Measurements from ENCODE around the gene NELFCD.

NELFCD gene

DNA sequence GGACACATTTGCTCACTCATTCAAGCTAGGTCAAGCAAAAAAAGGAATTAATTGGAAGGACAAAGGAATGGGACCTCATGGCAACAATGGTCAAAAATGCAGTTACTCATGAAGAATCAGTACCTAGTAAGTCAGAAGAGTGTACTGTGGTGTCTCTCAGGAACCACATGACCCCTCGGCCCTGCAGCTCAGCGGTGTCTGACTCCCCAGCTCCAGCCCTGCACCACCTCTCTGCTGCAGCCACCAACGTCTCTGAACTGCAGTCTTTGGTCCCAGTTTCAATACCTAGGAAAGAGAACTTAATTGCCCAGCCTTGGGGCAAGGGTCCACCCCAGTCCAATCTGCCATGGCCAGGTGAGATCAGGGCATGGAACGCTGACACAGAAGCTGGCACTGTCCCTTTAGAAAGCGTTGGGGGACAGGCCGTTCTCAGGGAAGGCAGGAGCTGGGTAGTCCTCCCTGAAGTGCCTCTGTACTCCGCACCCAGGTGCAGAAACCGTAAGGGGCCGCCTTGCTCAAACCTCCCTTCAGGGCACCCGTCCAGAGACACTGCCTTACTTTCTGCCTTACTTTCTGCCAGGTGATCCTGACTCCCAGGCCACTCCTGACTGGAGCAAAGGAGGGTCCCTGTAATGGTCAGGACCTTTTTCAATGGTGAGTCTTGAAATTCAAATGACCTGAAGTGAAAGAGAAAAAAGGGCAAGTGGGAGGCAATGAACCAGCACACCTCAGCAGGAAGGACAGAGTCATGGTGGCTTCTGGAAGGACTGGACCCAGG lies 13.2 kb upstream of the NELFCD start:
- Histone ChIP-seq H3K4me2 (ENCODE audit: low read depth, low read length, poor library complexity, severe bottlenecking) (no peak overlapping the region), H3K79me2 (ENCODE audit: insufficient read depth, low read length) (no peaks in the 10 kb centered on the region), H3F3A (ENCODE audit: insufficient read depth) (no peaks in the 10 kb centered on the region), H2AFZ (ENCODE audit: low read depth, low read length, severe bottlenecking) (no peak overlapping the region), H3K27me3 (ENCODE audit: low read length) (no peaks in the 10 kb centered on the region), H4K20me1 (ENCODE audit: low read depth, low read length) (no peaks in the 10 kb centered on the region), H3K27ac (ENCODE audit: low read depth, low read length) (no peak overlapping the region), H3K9me2 (replicated peaks; ENCODE audit: insufficient read depth, low read length) (no peaks in the 10 kb centered on the region), H3K9me3 (ENCODE audit: insufficient read depth, low read length) (no peaks in the 10 kb centered on the region), H3K9ac (ENCODE audit: low read length) (no peak overlapping the region), H3K4me3 (ENCODE audit: insufficient read depth, low read length, poor library complexity, severe bottlenecking) (no peak overlapping the region), H3K36me3 (ENCODE audit: low read length) (no peaks in the 10 kb centered on the region)
- TF ChIP-seq EZH2phosphoT487 (conservative IDR thresholded peaks at IDR 0.05; ENCODE audit: low read length) (no peak), CTCF (IDR thresholded peaks at IDR 0.05; ENCODE audit: insufficient read depth, low read length, poor library complexity, severe bottlenecking) (no peak)

DNA sequence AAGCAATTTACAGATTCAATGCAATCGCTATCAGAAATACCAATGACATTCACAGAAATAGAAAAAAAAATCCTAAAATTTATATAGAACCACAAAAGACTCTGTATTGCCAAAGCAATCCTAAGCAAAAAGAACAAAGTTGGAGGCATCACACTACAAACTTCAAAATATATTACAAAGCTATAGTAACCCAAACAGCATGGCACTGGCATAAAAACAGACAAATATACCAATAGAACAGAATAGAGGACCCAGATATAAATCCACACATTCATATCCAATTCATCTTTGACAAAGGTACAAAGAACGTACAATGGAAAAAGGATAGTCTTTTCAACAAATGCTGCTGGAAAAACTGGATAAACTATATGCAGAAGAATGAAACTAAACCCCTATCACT lies 11.6 kb upstream of the NELFCD start:
- Histone ChIP-seq H3K9ac (ENCODE audit: low read length) (no peak overlapping the region), H4K20me1 (ENCODE audit: low read depth, low read length) (no peaks in the 10 kb centered on the region), H3K27ac (ENCODE audit: low read depth, low read length) (no peak overlapping the region), H3K4me3 (ENCODE audit: insufficient read depth, low read length, poor library complexity, severe bottlenecking) (no peak overlapping the region), H3K9me2 (replicated peaks; ENCODE audit: insufficient read depth, low read length) (no peaks in the 10 kb centered on the region), H3K4me2 (ENCODE audit: low read depth, low read length, poor library complexity, severe bottlenecking) (no peak overlapping the region), H2AFZ (ENCODE audit: low read depth, low read length, severe bottlenecking) (no peak overlapping the region), H3K79me2 (ENCODE audit: insufficient read depth, low read length) (no peaks in the 10 kb centered on the region), H3K36me3 (ENCODE audit: low read length) (no peaks in the 10 kb centered on the region), H3K27me3 (ENCODE audit: low read length) (no peaks in the 10 kb centered on the region), H3K9me3 (ENCODE audit: insufficient read depth, low read length) (no peaks in the 10 kb centered on the region), H3F3A (ENCODE audit: insufficient read depth) (0 out of 2 replicates have a peak, but pooled peaks cover 3% of the 10 kb centered on the region)
- TF ChIP-seq EZH2phosphoT487 (conservative IDR thresholded peaks at IDR 0.05; ENCODE audit: low read length) (no peak), CTCF (IDR thresholded peaks at IDR 0.05; ENCODE audit: insufficient read depth, low read length, poor library complexity, severe bottlenecking) (no peak)

- TF ChIP-seq EZH2phosphoT487 (conservative IDR thresholded peaks at IDR 0.05; ENCODE audit: low read length) = no peak
- TF ChIP-seq CTCF (IDR thresholded peaks at IDR 0.05; ENCODE audit: insufficient read depth, low read length, poor library complexity, severe bottlenecking) = no peak
- no peaks in the 10 kb centered on the region for H3K36me3 ChIP-seq (ENCODE audit: low read length)
- H3F3A ChIP-seq (ENCODE audit: insufficient read depth) = 0 out of 2 replicates have a peak, but pooled peaks cover 3% of the 10 kb centered on the region
- H3K9me3 ChIP-seq (ENCODE audit: insufficient read depth, low read length) = no peaks in the 10 kb centered on the region
- H3K9ac ChIP-seq (ENCODE audit: low read length) = no peak overlapping the region
- no peak overlapping the region for H3K4me3 ChIP-seq (ENCODE audit: insufficient read depth, low read length, poor library complexity, severe bottlenecking)
- H3K79me2 ChIP-seq (ENCODE audit: insufficient read depth, low read length) = no peaks in the 10 kb centered on the region
- H3K27ac ChIP-seq (ENCODE audit: low read depth, low read length) = no peak overlapping the region
- H3K9me2 ChIP-seq (replicated peaks; ENCODE audit: insufficient read depth, low read length) = no peaks in the 10 kb centered on the region
- no peak overlapping the region for H3K4me2 ChIP-seq (ENCODE audit: low read depth, low read length, poor library complexity, severe bottlenecking)
- H3K27me3 ChIP-seq (ENCODE audit: low read length) = no peaks in the 10 kb centered on the region
- no peaks in the 10 kb centered on the region for H4K20me1 ChIP-seq (ENCODE audit: low read depth, low read length)
- no peak overlapping the region for H2AFZ ChIP-seq (ENCODE audit: low read depth, low read length, severe bottlenecking)
Measured at GRCh38 chr20:58970146-58970545, 10.9 kb upstream of the NELFCD start.

All from SU-DHL-6 (cell line).